HG03159 (cell line): ENCODE data around the gene IGF1R.

Experiments used
- ATAC-seq: cut with Tn5 transposase; IDR thresholded peaks from one replicate; pipeline ENCODE4 v1.9.1; 2021; ENCODE audit warnings: mild to moderate bottlenecking, moderate library complexity; ENCODE audit not compliant: unreplicated experiment

The IGF1R gene

GRCh38 chr15:98901434-98902072, 253.2 kb downstream of the IGF1R start:
- no peak for ATAC-seq

GRCh38 chr15:98902931-98903330, 254.6 kb downstream of the IGF1R start:
- ATAC-seq: no peak

GRCh38 chr15:98903377-98904018, 255.2 kb downstream of the IGF1R start:
- ATAC-seq: no peak

- no peak for ATAC-seq
Observed at GRCh38 chr15:98904544-98904943, 256.2 kb downstream of the IGF1R start.

- no peak for ATAC-seq
Observed at GRCh38 chr15:98905963-98906711, 257.8 kb downstream of the IGF1R start.

- no peak for ATAC-seq
Observed at GRCh38 chr15:98906712-98907083, 258.4 kb downstream of the IGF1R start.

GRCh38 chr15:98907927-98908471, 259.7 kb downstream of the IGF1R start:
- no peak for ATAC-seq

- ATAC-seq: no peak
Observed at GRCh38 chr15:98909968-98910885, 261.9 kb downstream of the IGF1R start.

GRCh38 chr15:98914626-98915025, 266.3 kb downstream of the IGF1R start:
- no peak for ATAC-seq

- no peak for ATAC-seq
Observed at GRCh38 chr15:98916826-98917225, 268.5 kb downstream of the IGF1R start.

GRCh38 chr15:98917417-98917816, 269.1 kb downstream of the IGF1R start:
- ATAC-seq: no peak

- no peak for ATAC-seq
Observed at GRCh38 chr15:98920091-98920880, 271.9 kb downstream of the IGF1R start.

GRCh38 chr15:98923171-98923570, 274.8 kb downstream of the IGF1R start:
- no peak for ATAC-seq

GRCh38 chr15:98923579-98923978, 275.2 kb downstream of the IGF1R start:
- no peak for ATAC-seq

- ATAC-seq: no peak
Observed at GRCh38 chr15:98924401-98925049, 276.2 kb downstream of the IGF1R start.

GRCh38 chr15:98926236-98926635, 277.9 kb downstream of the IGF1R start:
- ATAC-seq: no peak

- no peak for ATAC-seq
Observed at GRCh38 chr15:98927022-98927421, 278.7 kb downstream of the IGF1R start.

GRCh38 chr15:98927996-98928395, 279.7 kb downstream of the IGF1R start:
- ATAC-seq: no peak

GRCh38 chr15:98930576-98930975, 282.2 kb downstream of the IGF1R start:
- no peak for ATAC-seq
